ENCODE data around the gene VSIG10. TPM values are rescaled to one million over a fixed set of nuclear protein-coding genes. Genes with fewer than 3 reads are reported as not detected.

Gene VSIG10
- polyA plus RNA-seq, 4 donors = 20.1 to 25.1 (median 22.1) TPM

- DNase-seq (ENCODE audit: low read depth in 4 of 4, low spot score in 3 of 4) = no peak
Measured at GRCh38 chr12:118061011-118061872, 42.6 kb downstream of the VSIG10 start, which contains the start of gene WSB2. Gene WSB2, minus strand, starts transcription at chr12:118061179. Its CDS starts 131 bp downstream, at chr12:118061048.

DNA sequence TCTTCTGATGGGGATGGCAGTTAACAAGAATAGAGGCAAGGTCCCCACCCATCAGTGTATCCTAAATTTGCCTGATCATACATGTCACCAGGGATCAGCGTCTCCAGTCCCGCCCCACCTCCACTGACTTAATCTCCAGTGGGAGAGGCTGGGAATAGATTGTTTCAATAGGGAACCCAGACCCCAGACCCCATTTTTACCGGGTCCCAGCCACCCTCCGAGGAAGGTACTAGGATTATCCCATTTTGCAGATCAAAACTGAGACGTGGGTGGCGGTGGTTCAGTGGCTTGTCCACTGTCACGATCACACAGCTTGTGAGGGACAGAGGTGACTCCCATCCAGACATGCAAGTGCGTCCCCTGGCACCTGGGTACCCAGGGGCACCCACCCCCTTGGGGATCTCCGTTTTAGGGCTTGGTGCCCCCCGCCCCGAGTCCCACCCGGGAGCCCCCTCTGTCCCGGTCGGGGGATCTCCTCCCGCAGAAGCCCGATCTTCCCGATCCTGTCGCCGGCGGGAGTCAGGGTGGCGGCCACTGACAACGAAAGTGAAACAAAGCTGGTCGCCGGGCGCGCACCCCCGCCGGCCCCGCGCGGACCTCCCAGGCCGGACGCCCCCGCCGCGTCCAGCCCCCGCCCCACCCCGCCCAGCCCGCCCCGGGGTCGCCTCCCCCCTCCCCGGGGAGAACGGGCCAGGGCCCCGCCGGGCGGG is 43.4 kb downstream of the VSIG10 start:
- no peak for DNase-seq (ENCODE audit: low read depth in 4 of 4, low spot score in 3 of 4)

GRCh38 chr12:118059341-118060191 is 44.2 kb downstream of the VSIG10 start:
- no peak for DNase-seq (ENCODE audit: low read depth in 4 of 4, low spot score in 3 of 4)

GRCh38 chr12:118058881-118059280 is 44.9 kb downstream of the VSIG10 start:
- no peak for DNase-seq (ENCODE audit: low read depth in 4 of 4, low spot score in 3 of 4)

DNA sequence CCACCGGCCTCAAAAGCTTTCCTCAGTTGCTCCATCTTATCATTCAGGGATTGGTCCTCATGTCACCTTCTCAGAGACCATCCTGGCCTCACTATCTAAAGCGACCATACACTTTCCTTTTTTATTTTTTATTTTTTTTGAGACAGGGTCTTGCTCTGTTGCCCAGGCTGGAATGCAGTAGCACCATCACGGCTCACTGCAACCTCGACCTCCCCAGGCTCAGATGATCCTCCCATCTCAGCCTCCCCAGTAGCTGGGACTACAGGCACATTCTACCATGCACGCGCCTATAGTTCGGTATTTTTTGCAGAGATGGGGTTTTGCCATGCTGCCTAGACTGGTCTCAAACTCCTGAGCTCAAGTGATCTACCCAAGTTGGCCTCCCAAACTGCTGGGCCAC is 45.6 kb downstream of the VSIG10 start:
- DNase-seq (ENCODE audit: low read depth in 4 of 4, low spot score in 3 of 4) = no peak

DNA sequence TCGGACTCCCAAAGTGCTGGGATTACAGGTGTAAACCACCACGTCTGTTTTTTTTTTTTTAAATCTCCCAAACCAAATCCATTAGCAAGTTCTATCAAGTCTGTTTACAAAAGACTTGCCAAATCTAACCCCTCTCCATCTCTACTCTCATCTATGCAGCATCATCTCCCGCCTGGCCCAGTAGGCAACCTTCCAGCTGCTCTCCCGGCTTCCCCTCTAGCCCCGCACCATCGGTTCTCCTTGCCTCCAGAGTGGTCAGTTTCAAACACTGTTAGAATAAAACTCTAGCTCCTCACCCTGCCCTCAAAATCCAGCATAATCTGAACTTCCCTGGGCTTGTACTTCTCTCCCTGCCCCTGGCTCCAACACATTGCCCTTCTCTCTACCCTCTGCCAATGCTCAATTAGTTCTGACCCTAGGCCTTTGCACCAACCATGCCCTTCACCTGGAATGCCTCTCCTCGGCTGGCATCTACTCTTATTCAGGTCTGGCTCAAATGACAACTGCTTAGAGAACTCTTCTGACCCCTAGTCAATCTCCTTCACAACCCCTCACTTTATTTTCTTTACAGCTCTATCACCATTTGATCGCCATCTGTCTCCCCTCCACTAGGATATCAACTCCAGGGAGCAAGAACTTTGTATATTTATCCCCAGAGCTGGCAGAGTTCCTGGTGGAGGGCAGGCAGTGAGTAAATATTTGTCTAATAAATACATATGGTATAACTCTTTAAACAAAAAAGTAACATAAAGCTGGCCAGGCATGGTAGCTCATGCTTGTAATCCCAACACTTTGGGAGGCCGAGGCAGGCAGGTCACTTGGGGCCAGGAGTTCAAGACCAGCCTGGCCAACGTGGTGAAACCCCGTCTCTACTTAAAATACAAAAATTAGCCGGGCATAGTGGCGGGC is 47.7 kb downstream of the VSIG10 start:
- DNase-seq (ENCODE audit: low read depth in 4 of 4, low spot score in 3 of 4) = no peak

DNA sequence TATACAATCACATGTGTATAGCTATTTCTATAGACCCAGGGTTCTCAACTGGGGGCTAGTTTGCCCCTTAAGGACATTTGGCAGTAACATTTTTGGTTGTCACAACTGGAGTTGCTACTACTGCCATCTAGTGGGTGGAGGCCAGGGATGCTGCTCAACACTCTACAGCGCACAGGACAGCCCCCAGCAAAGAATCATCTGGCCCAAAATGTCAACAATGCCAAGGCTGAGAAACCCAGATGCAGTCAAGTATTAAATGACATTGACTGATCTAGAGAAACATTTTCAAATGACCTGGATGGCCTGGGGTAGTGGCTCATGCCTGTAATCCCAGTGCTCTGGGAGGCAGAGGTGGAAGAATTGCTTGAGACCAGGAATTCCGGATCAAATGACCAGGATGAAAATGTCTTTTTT is 48.7 kb downstream of the VSIG10 start:
- DNase-seq (ENCODE audit: low read depth in 4 of 4, low spot score in 3 of 4) = no peak

DNA sequence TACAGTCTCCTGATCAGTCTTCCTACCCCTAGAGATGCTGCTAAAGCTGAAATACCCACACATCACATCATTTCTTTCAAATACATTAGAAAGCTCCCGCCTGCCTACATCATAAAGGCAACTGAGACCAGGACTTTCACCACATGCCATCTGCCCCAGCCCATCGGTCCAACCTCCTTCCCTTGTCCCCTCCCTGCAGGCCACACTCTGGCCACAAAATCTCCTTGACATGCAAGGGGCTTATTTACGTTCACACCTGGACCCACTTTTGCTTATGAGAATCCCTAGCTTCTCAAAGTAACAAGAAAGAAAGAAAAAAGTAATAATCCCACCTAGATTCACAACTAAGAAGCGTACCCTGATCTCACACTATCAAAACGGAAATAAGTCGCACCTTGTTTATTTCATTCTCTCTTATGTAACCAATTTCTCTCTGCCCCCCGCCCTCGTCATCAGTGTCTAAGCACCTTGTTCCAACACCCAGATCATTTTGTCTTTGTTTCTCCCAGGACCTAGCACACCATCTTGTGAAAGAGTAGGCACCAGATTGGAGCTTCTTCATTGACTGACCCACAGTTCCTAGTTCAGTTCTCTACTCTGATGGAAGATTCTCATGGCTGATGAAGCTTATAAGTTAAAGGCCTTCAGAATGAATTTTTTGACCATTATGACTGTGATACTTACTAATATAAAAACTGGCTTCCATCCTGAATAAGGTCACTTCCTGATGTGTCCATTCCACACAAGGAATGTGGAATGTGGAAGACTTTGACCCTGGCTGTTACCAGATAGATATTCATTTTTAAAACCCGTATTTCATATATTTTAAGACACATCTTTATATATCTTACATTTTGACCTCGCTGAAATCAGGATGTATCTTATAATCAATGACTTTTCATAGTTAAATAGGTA is 50.5 kb downstream of the VSIG10 start:
- DNase-seq (ENCODE audit: low read depth in 4 of 4, low spot score in 3 of 4) = no peak

DNA sequence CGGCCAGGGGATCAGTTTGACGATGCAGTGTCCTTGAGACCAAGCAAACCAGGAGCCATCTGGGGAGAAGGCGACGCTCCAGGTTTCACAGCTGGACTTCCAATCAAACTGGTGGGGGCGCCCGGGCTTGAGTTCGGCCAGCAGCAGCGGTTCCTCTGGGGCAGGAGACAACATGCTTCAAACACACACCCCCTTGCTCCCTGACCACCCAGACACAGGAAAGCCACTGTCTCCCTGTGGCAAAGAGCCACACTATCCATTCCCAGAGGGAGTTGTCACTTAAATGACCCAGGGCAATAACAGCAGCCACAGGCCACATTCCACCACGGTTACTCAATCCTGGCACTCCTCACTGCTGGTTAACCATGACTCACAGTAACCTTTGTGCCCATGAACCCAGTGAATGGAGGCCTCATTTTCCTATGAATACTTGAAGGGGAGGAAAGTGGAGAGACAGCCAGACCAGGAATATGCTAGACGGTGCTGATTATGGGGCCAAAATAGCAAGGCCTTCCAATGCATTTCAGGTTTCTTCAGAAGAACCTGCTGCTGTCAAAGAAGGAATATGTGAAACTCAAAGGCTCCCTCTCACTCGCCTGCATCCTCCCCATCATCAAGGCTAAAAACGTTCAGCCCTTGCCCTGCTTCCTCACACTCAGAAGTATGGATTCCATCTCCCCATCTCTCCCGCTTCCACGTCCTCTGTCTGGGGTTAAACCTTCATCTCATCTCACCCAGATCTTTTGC is 51.3 kb downstream of the VSIG10 start:
- DNase-seq (ENCODE audit: low read depth in 4 of 4, low spot score in 3 of 4) = no peak

- DNase-seq (ENCODE audit: low read depth in 4 of 4, low spot score in 3 of 4) = no peak
Measured at GRCh38 chr12:118050972-118051910, 52.6 kb downstream of the VSIG10 start.

- no peak for DNase-seq (ENCODE audit: low read depth in 4 of 4, low spot score in 3 of 4)
Measured at GRCh38 chr12:118046430-118046829, 57.4 kb downstream of the VSIG10 start.

DNA sequence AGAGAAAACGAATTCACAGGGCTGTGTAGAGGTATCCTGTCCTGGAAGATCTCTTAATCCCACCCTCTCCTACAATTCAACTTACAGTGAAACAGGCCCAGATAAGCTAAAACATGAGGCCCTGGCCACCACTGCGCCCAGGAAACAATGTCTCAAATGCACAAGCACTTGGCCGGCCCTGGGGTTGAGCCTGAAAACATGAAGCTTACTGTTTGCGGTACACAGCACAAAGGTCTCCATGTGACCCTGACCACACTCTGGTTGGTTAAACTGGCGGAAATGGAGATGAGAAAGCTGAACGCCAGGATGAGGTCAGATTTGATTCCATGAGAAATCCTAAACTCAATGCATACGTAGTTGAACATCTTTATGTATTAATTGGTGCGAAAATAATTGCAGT is 59.2 kb downstream of the VSIG10 start:
- no peak for DNase-seq (ENCODE audit: low read depth in 4 of 4, low spot score in 3 of 4)

GRCh38 chr12:118044075-118044474 is 59.7 kb downstream of the VSIG10 start:
- no peak for DNase-seq (ENCODE audit: low read depth in 4 of 4, low spot score in 3 of 4)

DNA sequence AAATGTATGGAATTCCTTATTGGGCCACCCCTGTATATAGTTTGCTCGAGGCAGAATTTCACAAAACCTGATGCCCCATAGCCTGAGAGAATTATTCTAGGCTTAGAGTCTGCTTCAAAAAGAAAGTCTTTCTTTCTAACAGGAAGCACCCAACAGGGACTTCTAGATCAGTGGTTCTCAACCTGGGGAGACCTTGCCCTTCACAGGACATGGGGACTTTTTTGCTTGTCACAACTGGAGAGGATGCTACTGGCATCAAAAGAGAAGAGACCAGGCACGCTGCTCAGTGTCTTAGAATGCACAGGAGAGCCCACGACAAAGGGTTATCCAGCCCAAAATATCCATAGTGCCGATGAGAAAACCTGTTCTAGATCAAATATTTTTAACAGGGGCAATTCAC is 61.7 kb downstream of the VSIG10 start:
- DNase-seq (ENCODE audit: low read depth in 4 of 4, low spot score in 3 of 4) = no peak

DNA sequence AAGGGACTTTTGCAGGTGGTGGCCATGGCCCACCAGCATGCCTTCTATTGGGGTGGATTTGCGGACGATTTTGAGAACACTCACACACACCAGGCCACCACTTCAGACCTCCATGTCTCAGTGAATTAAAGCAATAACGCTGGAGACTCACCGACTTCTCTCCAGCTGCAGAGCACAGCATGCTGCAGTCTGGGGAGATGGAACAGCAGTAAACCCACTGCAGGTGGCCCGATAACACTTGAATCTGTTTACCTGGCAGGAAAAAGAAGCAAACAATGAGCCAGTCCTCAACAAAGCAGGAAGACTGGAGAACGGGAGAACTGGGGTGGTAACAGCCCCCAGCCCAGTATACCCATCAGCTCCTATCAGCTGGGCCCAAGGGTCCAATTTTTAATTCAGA is 65.7 kb downstream of the VSIG10 start:
- no peak for DNase-seq (ENCODE audit: low read depth in 4 of 4, low spot score in 3 of 4)

- no peak for DNase-seq (ENCODE audit: low read depth in 4 of 4, low spot score in 3 of 4)
Measured at GRCh38 chr12:118036672-118037411, 67.0 kb downstream of the VSIG10 start.
